GM12872 (cell line): ENCODE results near the gene USP35.

ENCODE experiments used
- TF ChIP-seq, protein P1 (sequence below): IDR thresholded peaks from 3 replicates; pipeline ENCODE4 v1.5.1; 2011; ENCODE audit warnings: low read depth, mild to moderate bottlenecking, low read length, moderate library complexity; ENCODE audit not compliant: insufficient read depth

Gene USP35

DNA sequence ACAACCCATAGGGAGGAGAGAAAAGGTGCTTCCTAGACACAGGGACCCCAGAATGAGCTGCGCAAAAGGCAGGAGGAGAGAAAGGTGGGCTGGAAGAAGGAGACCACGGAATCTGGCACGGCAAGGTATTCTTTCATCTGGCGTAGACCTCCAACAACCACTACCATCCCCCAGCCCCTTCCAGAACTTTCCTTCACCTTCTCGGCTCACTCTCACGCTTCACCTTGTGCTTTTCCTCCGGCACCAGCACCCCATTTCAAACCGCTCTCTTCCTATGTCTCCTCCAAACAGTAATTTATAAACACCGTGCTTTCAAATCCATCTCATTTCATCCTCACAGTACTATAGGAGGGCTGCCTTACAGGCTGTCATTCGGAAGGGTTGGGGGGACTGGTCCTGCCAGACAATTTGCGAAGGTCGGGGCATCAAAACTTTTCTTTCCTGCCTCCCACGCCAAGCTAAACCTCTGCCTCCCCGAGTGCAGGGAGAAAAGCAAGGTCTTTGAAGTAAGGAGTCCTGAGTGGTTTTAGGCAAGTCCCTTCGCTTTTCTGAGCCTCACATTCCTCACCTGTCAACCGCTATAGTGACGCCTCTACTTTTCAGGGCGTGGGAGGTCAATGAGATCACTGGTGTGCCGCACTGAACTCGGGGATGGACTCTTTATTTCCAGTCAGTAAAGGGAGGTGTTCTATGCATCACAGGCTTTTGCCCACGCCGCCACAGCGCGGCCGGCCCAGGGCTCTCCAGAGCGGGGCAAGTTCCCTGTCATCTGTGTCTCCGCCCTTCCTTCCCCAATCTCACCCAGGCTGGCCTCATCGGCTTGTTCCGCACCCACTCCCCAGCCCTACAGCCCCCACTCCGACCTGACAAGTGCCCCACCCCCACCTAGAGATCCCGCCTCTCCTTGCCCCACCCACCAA lies 1.1 kb upstream of the USP35 start:
- TF ChIP-seq, protein P1, sequence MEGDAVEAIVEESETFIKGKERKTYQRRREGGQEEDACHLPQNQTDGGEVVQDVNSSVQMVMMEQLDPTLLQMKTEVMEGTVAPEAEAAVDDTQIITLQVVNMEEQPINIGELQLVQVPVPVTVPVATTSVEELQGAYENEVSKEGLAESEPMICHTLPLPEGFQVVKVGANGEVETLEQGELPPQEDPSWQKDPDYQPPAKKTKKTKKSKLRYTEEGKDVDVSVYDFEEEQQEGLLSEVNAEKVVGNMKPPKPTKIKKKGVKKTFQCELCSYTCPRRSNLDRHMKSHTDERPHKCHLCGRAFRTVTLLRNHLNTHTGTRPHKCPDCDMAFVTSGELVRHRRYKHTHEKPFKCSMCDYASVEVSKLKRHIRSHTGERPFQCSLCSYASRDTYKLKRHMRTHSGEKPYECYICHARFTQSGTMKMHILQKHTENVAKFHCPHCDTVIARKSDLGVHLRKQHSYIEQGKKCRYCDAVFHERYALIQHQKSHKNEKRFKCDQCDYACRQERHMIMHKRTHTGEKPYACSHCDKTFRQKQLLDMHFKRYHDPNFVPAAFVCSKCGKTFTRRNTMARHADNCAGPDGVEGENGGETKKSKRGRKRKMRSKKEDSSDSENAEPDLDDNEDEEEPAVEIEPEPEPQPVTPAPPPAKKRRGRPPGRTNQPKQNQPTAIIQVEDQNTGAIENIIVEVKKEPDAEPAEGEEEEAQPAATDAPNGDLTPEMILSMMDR = no peak

DNA sequence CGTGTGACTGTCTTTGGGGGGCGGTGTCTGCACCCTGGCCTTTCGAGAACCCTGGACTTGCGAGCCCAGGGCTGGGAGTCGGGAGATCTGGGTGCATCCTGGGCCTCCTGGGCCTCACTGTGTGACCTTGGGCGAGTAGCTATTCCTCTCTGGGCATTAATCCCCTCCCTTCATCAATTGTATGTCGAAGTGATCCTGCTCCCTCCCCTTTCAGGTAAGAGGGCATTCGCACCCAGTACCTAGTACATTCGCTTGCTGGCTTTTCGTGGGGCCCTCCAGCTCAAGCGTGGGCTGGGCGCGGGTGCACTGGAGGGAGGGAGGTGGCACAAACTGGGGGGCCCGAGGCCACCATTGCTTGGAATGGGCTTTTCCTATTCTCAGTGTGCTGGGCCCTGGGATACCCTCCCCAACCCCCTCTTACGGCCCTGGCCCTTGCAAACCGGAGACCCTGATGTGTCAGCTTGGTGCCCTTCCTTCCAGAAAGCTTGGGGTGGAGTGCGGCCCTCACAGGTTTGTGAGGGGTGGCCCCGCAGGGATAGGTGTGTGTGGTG lies 530 bp downstream of the USP35 start:
- TF ChIP-seq, protein P1 = no peak

DNA sequence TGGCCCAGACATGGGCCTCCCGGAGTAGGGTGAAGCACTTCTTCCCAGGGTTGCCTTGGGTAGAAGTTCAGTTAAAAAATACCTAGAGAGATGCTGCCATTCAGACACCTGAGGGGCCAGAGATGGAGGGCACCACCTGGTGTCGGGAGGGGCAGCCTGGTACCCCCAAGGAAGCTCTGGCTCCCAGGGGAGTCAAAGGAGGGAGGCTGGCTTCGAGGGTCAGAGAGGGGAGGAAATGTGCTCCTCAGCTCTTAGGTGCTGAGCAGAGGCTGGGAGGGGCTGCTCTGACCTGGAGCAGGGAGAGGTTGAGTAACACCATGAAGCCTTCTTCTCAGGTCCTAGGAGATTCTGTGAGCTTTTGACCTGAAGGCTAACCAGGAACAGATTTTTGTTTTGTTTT lies 1.1 kb downstream of the USP35 start:
- TF ChIP-seq, protein P1 = no peak

DNA sequence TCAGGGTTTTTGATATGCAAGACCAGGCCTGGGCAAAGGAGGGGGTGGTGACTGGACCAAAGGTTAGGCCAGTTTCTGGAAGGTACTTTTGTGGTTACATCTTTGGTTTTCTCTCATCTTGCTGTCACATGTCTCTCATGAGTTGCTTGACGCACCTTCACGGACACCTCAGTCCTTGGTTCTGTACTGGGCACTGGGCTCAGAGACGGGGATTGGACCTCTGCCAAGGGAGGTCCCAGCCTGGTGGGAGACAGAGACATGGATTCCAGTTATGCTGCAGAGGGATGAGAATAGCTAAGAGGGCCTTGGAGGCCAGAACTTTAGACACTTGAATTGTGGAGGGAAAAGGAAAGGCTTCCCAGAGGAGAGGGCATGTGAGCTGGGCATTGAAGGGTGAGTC lies 1.7 kb downstream of the USP35 start:
- TF ChIP-seq, protein P1 = no peak

DNA sequence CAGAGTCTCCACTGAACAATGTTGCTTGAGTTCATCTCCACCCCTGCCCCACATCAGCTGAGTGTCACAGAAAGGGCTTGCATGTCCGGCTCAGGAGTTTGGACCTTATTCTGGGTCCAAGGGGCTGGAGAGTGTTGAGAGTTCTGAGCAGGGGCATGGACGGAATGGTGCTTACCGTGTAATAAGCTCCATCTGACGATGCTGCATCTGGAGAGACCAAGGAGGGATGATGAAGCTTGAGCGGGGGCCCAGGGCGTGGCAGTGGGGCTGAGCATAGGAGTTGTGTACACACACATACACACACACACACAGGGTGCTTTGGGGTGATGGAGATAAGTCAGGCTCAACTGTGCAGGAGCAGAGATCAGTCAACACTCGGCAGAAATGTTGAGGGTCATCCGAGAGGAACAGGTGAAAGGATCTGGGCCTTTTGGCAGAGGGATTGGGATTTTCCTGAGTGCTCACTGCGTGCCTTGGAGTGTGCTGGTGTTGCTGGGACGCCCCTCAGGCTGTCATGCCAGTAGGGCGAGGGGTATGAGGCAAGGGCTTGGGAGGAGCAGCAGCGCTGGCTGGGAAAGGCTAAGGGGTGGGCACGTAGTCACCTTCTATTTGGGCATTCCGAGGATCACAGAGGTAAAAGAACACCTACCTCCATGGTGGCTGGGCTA lies 2.3 kb downstream of the USP35 start:
- TF ChIP-seq, protein P1 = no peak

GRCh38 chr11:78192223-78192719 lies 3.6 kb downstream of the USP35 start:
- TF ChIP-seq, protein P1 = no peak

GRCh38 chr11:78192911-78193351 lies 4.2 kb downstream of the USP35 start:
- TF ChIP-seq, protein P1 = no peak
